Heart left ventricle (tissue), 13 donors: ENCODE measurements around the gene SLC44A1.

Experiments
- POLR2A ChIP-seq, 2 donors: fragments of 450-650 bp; IDR thresholded peaks; one replicate each; pipeline ENCODE4 v1.6.1; 2017; ENCODE audit warnings: antibody characterized with exemption in 2 of 2, mild to moderate bottlenecking in 2 of 2, moderate library complexity in 2 of 2
- TF ChIP-seq, protein P1 (sequence below), 12 donors: fragments of 200-600 bp; sonication (generic) in 4 of 12; IDR thresholded peaks; one replicate each; pipeline versions ENCODE4 v1.5.0 to v1.8.0; 2018 to 2022; ENCODE audit warnings: antibody characterized with exemption in 12 of 12, mild to moderate bottlenecking in 5 of 12
- donor health status: ischemic (EF 13 %, LVEDD 7.1; RV severe dilation, severe dysfunction).
- donor health status: DM: no; HTN: yes; CAD: no.
- donor health status: DM: no; HTN: no; CAD: no.
- donor health status: ischemic (EF 25% LVEDD 6.9; RV normal size, moderate dysfunction).
- donor health status: ischemic (EF 25% LVEDD 5.7; RV mildly dilated, moderate dysfunction).
- donor health status: ischemic (EF 35%, LVEDD 5.7; RV mildly dilated, moderate dysfunction).
- donor health status: nonischemic (EF 11% LVEDD 7.7; RV severe dilation, severe dysfunction).
- donor health status: DM: yes; HTN: yes; CAD: no.
- donor health status: PGD.
- donor health status: ischemic (EF 29% LVEDD 5.4; RV normal size, mild dysfunction).
- donor health status: nonischemic (EF 23%, LVEDD 6.1; RV moderate dilation, normal function).

DNA sequence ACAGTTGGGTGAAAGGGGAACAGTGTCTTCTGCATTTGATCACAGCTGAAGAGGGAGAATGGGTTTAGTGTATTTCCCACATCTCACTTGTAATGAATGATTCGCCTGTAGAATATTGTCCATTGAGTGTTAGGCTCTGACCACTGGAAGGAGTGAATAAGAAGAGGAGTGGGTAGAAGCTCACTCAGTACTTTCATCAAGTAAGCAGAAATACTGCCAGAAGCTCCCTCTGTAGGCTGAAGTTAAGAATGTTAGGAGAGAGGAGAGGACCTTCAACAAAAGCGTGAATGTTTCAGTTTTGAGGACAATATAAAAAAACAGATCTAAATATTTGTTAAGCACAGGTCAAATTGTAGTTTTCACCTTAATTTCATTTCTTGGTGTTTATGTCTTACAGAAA is 230.9 kb downstream of the SLC44A1 start:
- TF ChIP-seq, protein P1, sequence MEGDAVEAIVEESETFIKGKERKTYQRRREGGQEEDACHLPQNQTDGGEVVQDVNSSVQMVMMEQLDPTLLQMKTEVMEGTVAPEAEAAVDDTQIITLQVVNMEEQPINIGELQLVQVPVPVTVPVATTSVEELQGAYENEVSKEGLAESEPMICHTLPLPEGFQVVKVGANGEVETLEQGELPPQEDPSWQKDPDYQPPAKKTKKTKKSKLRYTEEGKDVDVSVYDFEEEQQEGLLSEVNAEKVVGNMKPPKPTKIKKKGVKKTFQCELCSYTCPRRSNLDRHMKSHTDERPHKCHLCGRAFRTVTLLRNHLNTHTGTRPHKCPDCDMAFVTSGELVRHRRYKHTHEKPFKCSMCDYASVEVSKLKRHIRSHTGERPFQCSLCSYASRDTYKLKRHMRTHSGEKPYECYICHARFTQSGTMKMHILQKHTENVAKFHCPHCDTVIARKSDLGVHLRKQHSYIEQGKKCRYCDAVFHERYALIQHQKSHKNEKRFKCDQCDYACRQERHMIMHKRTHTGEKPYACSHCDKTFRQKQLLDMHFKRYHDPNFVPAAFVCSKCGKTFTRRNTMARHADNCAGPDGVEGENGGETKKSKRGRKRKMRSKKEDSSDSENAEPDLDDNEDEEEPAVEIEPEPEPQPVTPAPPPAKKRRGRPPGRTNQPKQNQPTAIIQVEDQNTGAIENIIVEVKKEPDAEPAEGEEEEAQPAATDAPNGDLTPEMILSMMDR (IDR thresholded peaks at IDR 0.05), result peak in 10 of 12 donors; percentile 7 to 52 (median 35)
- no peak for TF ChIP-seq POLR2A (IDR thresholded peaks at IDR 0.05)
